ENCODE results near the gene HOMER2. TPM values are rescaled to one million over a fixed set of nuclear protein-coding genes. Genes with fewer than 3 reads are reported as not detected.
"Not testable (repeated sequence)": the region's sequence is repeated elsewhere in the genome, so short reads cannot be mapped to it uniquely, and the experiment has no call there.

Gene HOMER2
- total RNA-seq, 3 donors from 2014 or later: 6.1 to 295 (median 77.7) TPM

GRCh38 chr15:82830427-82831173 is 121.9 kb downstream of the HOMER2 start:
- no peak overlapping the region for H3K4me3 ChIP-seq
- TF ChIP-seq POLR2AphosphoS5 (IDR thresholded peaks at IDR 0.05) (no peak), POLR2A (IDR thresholded peaks at IDR 0.05) (no peak)
- TF ChIP-seq, protein P1, sequence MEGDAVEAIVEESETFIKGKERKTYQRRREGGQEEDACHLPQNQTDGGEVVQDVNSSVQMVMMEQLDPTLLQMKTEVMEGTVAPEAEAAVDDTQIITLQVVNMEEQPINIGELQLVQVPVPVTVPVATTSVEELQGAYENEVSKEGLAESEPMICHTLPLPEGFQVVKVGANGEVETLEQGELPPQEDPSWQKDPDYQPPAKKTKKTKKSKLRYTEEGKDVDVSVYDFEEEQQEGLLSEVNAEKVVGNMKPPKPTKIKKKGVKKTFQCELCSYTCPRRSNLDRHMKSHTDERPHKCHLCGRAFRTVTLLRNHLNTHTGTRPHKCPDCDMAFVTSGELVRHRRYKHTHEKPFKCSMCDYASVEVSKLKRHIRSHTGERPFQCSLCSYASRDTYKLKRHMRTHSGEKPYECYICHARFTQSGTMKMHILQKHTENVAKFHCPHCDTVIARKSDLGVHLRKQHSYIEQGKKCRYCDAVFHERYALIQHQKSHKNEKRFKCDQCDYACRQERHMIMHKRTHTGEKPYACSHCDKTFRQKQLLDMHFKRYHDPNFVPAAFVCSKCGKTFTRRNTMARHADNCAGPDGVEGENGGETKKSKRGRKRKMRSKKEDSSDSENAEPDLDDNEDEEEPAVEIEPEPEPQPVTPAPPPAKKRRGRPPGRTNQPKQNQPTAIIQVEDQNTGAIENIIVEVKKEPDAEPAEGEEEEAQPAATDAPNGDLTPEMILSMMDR (IDR thresholded peaks at IDR 0.05): no peak
- no peak overlapping the region for H3K27ac ChIP-seq
- H3K9me3 ChIP-seq: no peaks in the 10 kb centered on the region
- H3K4me1 ChIP-seq: no peaks in the 10 kb centered on the region
- H3K27me3 ChIP-seq: no peaks in the 10 kb centered on the region
- intact Hi-C loops (cut with DNase I; ENCODE audit: low total_unique reads): no loop called here
- DNase-seq (ENCODE audit: low spot score in 2 of 2): no peak
- peaks cover 5% of the 10 kb centered on the region for H3K36me3 ChIP-seq

- TF ChIP-seq, protein P1 (IDR thresholded peaks at IDR 0.05): no peak
- no peak for TF ChIP-seq POLR2A (IDR thresholded peaks at IDR 0.05)
- TF ChIP-seq POLR2AphosphoS5 (IDR thresholded peaks at IDR 0.05): no peak
- Histone ChIP-seq H3K4me3 (no peak overlapping the region), H3K27me3 (no peaks in the 10 kb centered on the region), H3K9me3 (no peaks in the 10 kb centered on the region), H3K27ac (no peak overlapping the region), H3K36me3 (no peaks in the 10 kb centered on the region), H3K4me1 (no peaks in the 10 kb centered on the region)
- intact Hi-C loops (cut with DNase I; ENCODE audit: low total_unique reads): no loop called here
- DNase-seq (ENCODE audit: low spot score in 2 of 2): no peak
Observed at GRCh38 chr15:82829234-82829633, 123.3 kb downstream of the HOMER2 start.

- H3K9me3 ChIP-seq: no peaks in the 10 kb centered on the region
- no peak for DNase-seq (ENCODE audit: low spot score in 2 of 2)
- no peak for TF ChIP-seq POLR2A (IDR thresholded peaks at IDR 0.05)
- no peak for TF ChIP-seq POLR2AphosphoS5 (IDR thresholded peaks at IDR 0.05)
- TF ChIP-seq, protein P1 (IDR thresholded peaks at IDR 0.05): no peak
- no peaks in the 10 kb centered on the region for H3K4me1 ChIP-seq
- H3K36me3 ChIP-seq: no peaks in the 10 kb centered on the region
- H3K4me3 ChIP-seq: no peak overlapping the region
- H3K27ac ChIP-seq: no peak overlapping the region
- intact Hi-C loops (cut with DNase I; ENCODE audit: low total_unique reads): no loop called here
- H3K27me3 ChIP-seq: no peaks in the 10 kb centered on the region
Observed at GRCh38 chr15:82828075-82828474, 124.4 kb downstream of the HOMER2 start.

DNA sequence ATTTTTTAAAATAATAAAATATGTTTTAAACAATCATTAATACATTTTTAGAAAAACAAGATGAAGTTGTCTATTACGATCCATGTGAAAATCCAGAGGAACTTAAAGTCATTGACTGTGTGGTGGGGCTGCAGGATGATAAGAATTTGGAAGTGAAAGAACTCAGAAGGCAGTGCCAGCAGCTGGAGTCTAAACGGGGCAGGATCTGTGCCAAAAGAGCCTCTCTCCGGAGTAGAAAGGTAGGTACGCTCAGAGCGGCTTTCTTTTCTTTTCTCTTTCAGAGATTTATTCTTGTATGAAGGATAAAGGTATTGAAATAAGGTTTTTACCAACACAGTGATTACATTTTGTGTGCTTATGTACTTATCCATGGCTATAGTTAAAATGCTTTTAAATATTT is 129.5 kb downstream of the HOMER2 start:
- Histone ChIP-seq H3K27ac (no peak overlapping the region), H3K9me3 (no peaks in the 10 kb centered on the region), H3K27me3 (no peaks in the 10 kb centered on the region), H3K4me3 (no peak overlapping the region), H3K4me1 (no peaks in the 10 kb centered on the region), H3K36me3 (no peaks in the 10 kb centered on the region)
- intact Hi-C loops (cut with DNase I; ENCODE audit: low total_unique reads): no loop called here
- no peak for DNase-seq (ENCODE audit: low spot score in 2 of 2)
- no peak for TF ChIP-seq POLR2AphosphoS5 (IDR thresholded peaks at IDR 0.05)
- no peak for TF ChIP-seq POLR2A (IDR thresholded peaks at IDR 0.05)
- TF ChIP-seq, protein P1 (IDR thresholded peaks at IDR 0.05): no peak

- intact Hi-C loops (cut with DNase I; ENCODE audit: low total_unique reads); H3K4me3 ChIP-seq; DNase-seq (ENCODE audit: low spot score in 2 of 2); H3K36me3 ChIP-seq; H3K27me3 ChIP-seq; H3K9me3 ChIP-seq; H3K4me1 ChIP-seq; H3K27ac ChIP-seq: not testable (repeated sequence)
Observed at GRCh38 chr15:82821851-82822250, 130.7 kb downstream of the HOMER2 start.

- H3K9me3 ChIP-seq; H3K27me3 ChIP-seq; H3K36me3 ChIP-seq; H3K4me1 ChIP-seq; H3K27ac ChIP-seq; H3K4me3 ChIP-seq; intact Hi-C loops (cut with DNase I; ENCODE audit: low total_unique reads); DNase-seq (ENCODE audit: low spot score in 2 of 2): not testable (repeated sequence)
Observed at GRCh38 chr15:82821396-82821795, 131.1 kb downstream of the HOMER2 start.
